ENCODE measurements around the gene STK39.
A peak's percentile ranks its signal among the peaks of the same experiment; 100 is the strongest.
"Not testable (repeated sequence)": the region's sequence is repeated elsewhere in the genome, so short reads cannot be mapped to it uniquely, and the experiment has no call there.

STK39 gene

GRCh38 chr2:168247341-168248261, at the start of gene STK39:
TSS of gene STK39 (minus strand) at chr2:168247595. CDS start at chr2:168247435, 160 bp downstream.
- peak; percentile 41 for DNase-seq

- DNase-seq, result no peak
These were observed 47.7 kb upstream of the STK39 start for GRCh38 chr2:168295051-168295450.

- no peak for DNase-seq
These were observed 47.0 kb upstream of the STK39 start for GRCh38 chr2:168294409-168294808.

- no peak for DNase-seq
These were observed 46.4 kb upstream of the STK39 start for GRCh38 chr2:168293766-168294165.

- no peak for DNase-seq
These were observed 43.0 kb upstream of the STK39 start for GRCh38 chr2:168290391-168290790.

GRCh38 chr2:168289880-168290279, 42.5 kb upstream of the STK39 start:
- DNase-seq, result no peak

- no peak for DNase-seq
These were observed 39.1 kb upstream of the STK39 start for GRCh38 chr2:168286535-168286934.

GRCh38 chr2:168278424-168278888, 31.1 kb upstream of the STK39 start:
- DNase-seq, result no peak

GRCh38 chr2:168277276-168277675, 29.9 kb upstream of the STK39 start:
- DNase-seq, result no peak

- DNase-seq, result no peak
These were observed 24.8 kb upstream of the STK39 start for GRCh38 chr2:168272225-168272624.

GRCh38 chr2:168262926-168263325, 15.5 kb upstream of the STK39 start:
- DNase-seq, result not testable (repeated sequence)

- DNase-seq, result no peak
These were observed 9.1 kb upstream of the STK39 start for GRCh38 chr2:168256448-168256847.

- no peak for DNase-seq
These were observed 8.5 kb upstream of the STK39 start for GRCh38 chr2:168255866-168256265.

- DNase-seq, result no peak
These were observed 7.7 kb upstream of the STK39 start for GRCh38 chr2:168255103-168255502.

- no peak for DNase-seq
These were observed 7.0 kb upstream of the STK39 start for GRCh38 chr2:168254158-168254935.

- no peak for DNase-seq
These were observed 6.0 kb upstream of the STK39 start for GRCh38 chr2:168253379-168253778.

- DNase-seq, result no peak
These were observed 5.6 kb upstream of the STK39 start for GRCh38 chr2:168252976-168253375.

GRCh38 chr2:168246483-168247340, 683 bp downstream of the STK39 start:
- no peak for DNase-seq

GRCh38 chr2:168246072-168246482, 1.3 kb downstream of the STK39 start:
- DNase-seq, result no peak

GRCh38 chr2:168245074-168245825, 2.1 kb downstream of the STK39 start:
- no peak for DNase-seq

- peak; percentile 82 for DNase-seq
These were observed 3.1 kb downstream of the STK39 start for GRCh38 chr2:168244318-168244717.

- no peak for DNase-seq
These were observed 4.3 kb downstream of the STK39 start for GRCh38 chr2:168243061-168243460.
